GM19035 (cell line): ENCODE measurements around the gene ALKBH7.

Source experiments
- ATAC-seq: cut with Tn5 transposase; IDR thresholded peaks from one replicate; pipeline ENCODE4 v1.9.1; 2021; ENCODE audit not compliant: unreplicated experiment

The ALKBH7 gene

GRCh38 chr19:6424195-6424938 lies 51.8 kb downstream of the ALKBH7 start, which contains the start of gene KHSRP:
Gene KHSRP, minus strand, starts transcription at chr19:6424811. Its CDS starts 110 bp downstream, at chr19:6424701.
- no peak for ATAC-seq
